Hindlimb muscle (tissue), 1 donor: ENCODE results near the gene ASB1. TPM values are rescaled to one million over a fixed set of nuclear protein-coding genes. Genes with fewer than 3 reads are reported as not detected.
"Not testable (repeated sequence)": the region's sequence is repeated elsewhere in the genome, so short reads cannot be mapped to it uniquely, and the experiment has no call there.

Experiments used
- DNase-seq: peaks from one replicate; pipeline ENCODE4 v3.0.0-alpha.2; 2013
- polyA plus RNA-seq: library from polyadenylated mRNA; unstranded; fragments of 120-200 nt; gene quantifications from one replicate; pipeline ENCODE4 v1.2.1, GENCODE V29; 2013; ENCODE audit not compliant: insufficient read length

The ASB1 gene
- polyA plus RNA-seq, 1 donor, result 49.7 TPM

GRCh38 chr2:238404406-238405216 is 22.1 kb upstream of the ASB1 start:
- no peak for DNase-seq

- not testable (repeated sequence) for DNase-seq
Observed at GRCh38 chr2:238405217-238405555, 21.5 kb upstream of the ASB1 start.

GRCh38 chr2:238406221-238406997 is 20.3 kb upstream of the ASB1 start:
- no peak for DNase-seq

- no peak for DNase-seq
Observed at GRCh38 chr2:238406998-238407285, 19.8 kb upstream of the ASB1 start.

- DNase-seq, result no peak
Observed at GRCh38 chr2:238407566-238407965, 19.2 kb upstream of the ASB1 start.

- DNase-seq, result no peak
Observed at GRCh38 chr2:238408615-238409340, 17.9 kb upstream of the ASB1 start.

GRCh38 chr2:238409341-238410199 is 17.2 kb upstream of the ASB1 start:
- DNase-seq, result no peak

GRCh38 chr2:238412067-238412767 is 14.5 kb upstream of the ASB1 start:
- DNase-seq, result no peak

- DNase-seq, result no peak
Observed at GRCh38 chr2:238413368-238413767, 13.4 kb upstream of the ASB1 start.

GRCh38 chr2:238415036-238415764 is 11.5 kb upstream of the ASB1 start:
- DNase-seq, result no peak

GRCh38 chr2:238415893-238416292 is 10.8 kb upstream of the ASB1 start:
- DNase-seq, result no peak

GRCh38 chr2:238418196-238418998 is 8.3 kb upstream of the ASB1 start:
- DNase-seq, result no peak

GRCh38 chr2:238418999-238419546 is 7.7 kb upstream of the ASB1 start:
- DNase-seq, result no peak

GRCh38 chr2:238420442-238420841 is 6.3 kb upstream of the ASB1 start:
- no peak for DNase-seq

GRCh38 chr2:238420878-238421694 is 5.6 kb upstream of the ASB1 start:
- DNase-seq, result no peak

- no peak for DNase-seq
Observed at GRCh38 chr2:238421695-238422035, 5.1 kb upstream of the ASB1 start.

- DNase-seq, result no peak
Observed at GRCh38 chr2:238422285-238422684, 4.4 kb upstream of the ASB1 start.

- DNase-seq, result no peak
Observed at GRCh38 chr2:238422940-238423339, 3.8 kb upstream of the ASB1 start.
